HepG2 (cell line): ENCODE data around the gene NELFCD. TPM values are rescaled to one million over a fixed set of nuclear protein-coding genes. Genes with fewer than 3 reads are reported as not detected.

Source experiments
- ARID4A ChIP-seq: sonication (generic); formaldehyde crosslinking; IDR thresholded peaks from 2 replicates; pipeline ENCODE4 v1.5.0; 2020; ENCODE audit warnings: mild to moderate bottlenecking, missing genetic modification reagents, borderline replicate concordance
- ATF1 ChIP-seq: IDR thresholded peaks from 2 replicates; pipeline ENCODE4 v1.6.1; 2016; ENCODE audit warnings: mild to moderate bottlenecking, control low read depth
- CC2D1A ChIP-seq: sonication (generic); formaldehyde crosslinking; IDR thresholded peaks from 2 replicates; pipeline ENCODE4 v1.8.1; 2023; ENCODE audit warnings: mild to moderate bottlenecking, missing genetic modification reagents
- FOXP4 ChIP-seq: sonication (generic); formaldehyde crosslinking; IDR thresholded peaks from 2 replicates; pipeline ENCODE4 v1.4.0; 2020; ENCODE audit warnings: missing genetic modification reagents
- JUN ChIP-seq: sonication (generic); formaldehyde crosslinking; IDR thresholded peaks from 2 replicates; pipeline ENCODE4 v1.4.0; 2020; ENCODE audit warnings: mild to moderate bottlenecking, missing genetic modification reagents
- MAFG ChIP-seq: sonication (generic); formaldehyde crosslinking; IDR thresholded peaks from 2 replicates; pipeline ENCODE4 v1.5.1; 2020; ENCODE audit warnings: mild to moderate bottlenecking, missing genetic modification reagents
- RARA ChIP-seq: IDR thresholded peaks from 2 replicates; pipeline ENCODE4 v1.6.1; 2016; ENCODE audit warnings: missing genetic modification reagents, missing compliant biosample characterization
- THRA ChIP-seq: sonication (generic); formaldehyde crosslinking; IDR thresholded peaks from 2 replicates; pipeline ENCODE4 v1.4.0; 2020; ENCODE audit warnings: missing genetic modification reagents, borderline replicate concordance
- TOPORS ChIP-seq: sonication (generic); formaldehyde crosslinking; IDR thresholded peaks from 2 replicates; pipeline ENCODE4 v1.8.0; 2023; ENCODE audit warnings: mild to moderate bottlenecking, missing genetic modification reagents
- ZHX2 ChIP-seq, 2 experiments: sonication (generic) in 1 of 2; formaldehyde crosslinking in 1 of 2; IDR thresholded peaks; 2 replicates each; pipeline versions ENCODE4 v1.6.1 to v1.9.0; 2014 to 2022; ENCODE audit warnings: antibody characterized with exemption in 1 of 2, borderline replicate concordance in 1 of 2, inconsistent platforms in 1 of 2, low read depth in 1 of 2, missing genetic modification reagents in 1 of 2
- ZNF543 ChIP-seq: sonication (generic); formaldehyde crosslinking; IDR thresholded peaks from 2 replicates; pipeline ENCODE4 v1.4.0; 2020; ENCODE audit warnings: mild to moderate bottlenecking, missing genetic modification reagents
- ZNF660 ChIP-seq: sonication (generic); formaldehyde crosslinking; IDR thresholded peaks from 2 replicates; pipeline ENCODE4 v1.5.1; 2020; ENCODE audit warnings: mild to moderate bottlenecking, low read depth, missing genetic modification reagents, borderline replicate concordance
- ZNF672 ChIP-seq: sonication (generic); formaldehyde crosslinking; IDR thresholded peaks from 2 replicates; pipeline ENCODE4 v1.8.1; 2022; ENCODE audit warnings: missing genetic modification reagents
- polyA plus RNA-seq, 8 experiments: library from polyadenylated mRNA; depleted of rRNA in 3 of 8; stranded (reverse) in 7 of 8; unstranded in 1 of 8; fragments of >200 nt; fragmentation: Illumina TruSeq in 4 of 8; extraction: Trizol in 4 of 8; gene quantifications; 2 replicates each; pipeline versions ENCODE4 v1.2.1 to v1.2.3, GENCODE V29; 2011 to 2016; ENCODE audit warnings: low read depth in 4 of 8, missing spikeins in 1 of 8, mixed read lengths in 1 of 8; ENCODE audit not compliant: insufficient read depth in 1 of 8
- total RNA-seq, 5 experiments: library from RNA; depleted of rRNA; stranded (reverse); fragments of >200 nt; fragmentation: Illumina TruSeq; extraction: Trizol; gene quantifications; 2 replicates each; pipeline ENCODE4 v1.2.3, GENCODE V29; 2016; ENCODE audit warnings: low read depth in 1 of 5

Gene NELFCD
- total and polyA plus RNA-seq, 2 of the 13 experiments (the other 11 are each of a cell fraction or from before 2014, with no cell fraction given): 159 to 203 TPM

GRCh38 chr20:59010995-59011873 is 30.2 kb downstream of the NELFCD start (continued):
- TF ChIP-seq ZNF543 (CRISPR knock-in tag): no peak
- no peak for TF ChIP-seq ARID4A (CRISPR knock-in tag)
- no peak for TF ChIP-seq THRA (CRISPR knock-in tag)
- no peak for TF ChIP-seq MAFG (CRISPR knock-in tag)
- no peak for TF ChIP-seq ZNF672 (CRISPR knock-in tag)
- no peak for TF ChIP-seq ZHX2 (IDR thresholded peaks at IDR 0.05; ENCODE audit: low read depth)
- TF ChIP-seq ZHX2 (CRISPR knock-in tag; IDR thresholded peaks at IDR 0.05; ENCODE audit: borderline replicate concordance): no peak
- TF ChIP-seq TOPORS (CRISPR knock-in tag): no peak
- TF ChIP-seq CC2D1A: no peak
- TF ChIP-seq JUN: peak; percentile 58; the same call in 1 of the 2 replicates
- no peak for TF ChIP-seq ATF1 (CRISPR knock-in tag)
- TF ChIP-seq RARA (CRISPR knock-in tag): peak; percentile 15; the same call in 1 of the 2 replicates
- no peak for TF ChIP-seq ZNF660 (CRISPR knock-in tag)
- TF ChIP-seq FOXP4 (CRISPR knock-in tag): no peak; the same call in 1 of the 2 replicates
